ENCODE results near the gene SLC35F3. TPM values are rescaled to one million over a fixed set of nuclear protein-coding genes. Genes with fewer than 3 reads are reported as not detected.
A peak's percentile ranks its signal among the peaks of the same experiment; 100 is the strongest.

Gene SLC35F3
- polyA plus RNA-seq, 1 of the 3 experiments (the other 2 are of a cell fraction) = 0.87 TPM

GRCh38 chr1:234206651-234207284, 302.3 kb downstream of the SLC35F3 start:
- Histone ChIP-seq H3K9me2 (no peaks in the 10 kb centered on the region), H3K4me1 (ENCODE audit: control insufficient read depth in 1 of 2, insufficient read depth in 2 of 2, low read depth in 1 of 2, low read length in 1 of 2) (no peaks in the 10 kb centered on the region; a peak in 1 of 4 replicates), H3K9me3 (no peaks in the 10 kb centered on the region), H3F3A (replicated peaks; ENCODE audit: insufficient read depth) (peaks cover 12% of the 10 kb centered on the region), H3K27ac (ENCODE audit: low read depth in 2 of 2, low read length in 1 of 2) (peak overlapping the region in 1 of 2 experiments; percentile 55; a peak in 2 of 4 replicates), H2AFZ (ENCODE audit: low read depth) (no peak overlapping the region), H3K36me3 (replicated peaks in 1 of 2; ENCODE audit: control insufficient read depth in 1 of 2, insufficient read depth in 2 of 2, low read length in 1 of 2) (no peaks in the 10 kb centered on the region), H4K20me1 (ENCODE audit: insufficient read depth) (no peaks in the 10 kb centered on the region), H3K4me2 (peak overlapping the region; percentile 55), H3K27me3 (ENCODE audit: insufficient read depth) (no peaks in the 10 kb centered on the region), H3K4me3 (ENCODE audit: low read depth in 2 of 2, low read length in 1 of 2) (no peak overlapping the region), H3K79me2 (ENCODE audit: insufficient read depth) (no peaks in the 10 kb centered on the region), H3K9ac (no peak overlapping the region)
- WGBS (ENCODE audit: low lambda C conversion rate) = 42% methylated on average over 17 of the region's 18 CpGs
- POLR2A ChIA-PET = no interaction called here
- DNase-seq = no peak
- CTCF ChIA-PET = no interaction called here
- TF ChIP-seq, protein P1, sequence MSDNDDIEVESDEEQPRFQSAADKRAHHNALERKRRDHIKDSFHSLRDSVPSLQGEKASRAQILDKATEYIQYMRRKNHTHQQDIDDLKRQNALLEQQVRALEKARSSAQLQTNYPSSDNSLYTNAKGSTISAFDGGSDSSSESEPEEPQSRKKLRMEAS (IDR thresholded peaks at IDR 0.05; ENCODE audit: low read depth) = 0 out of 2 replicates have a peak, but pooled peaks have one; percentile 42
- TF ChIP-seq EP300 (IDR thresholded peaks at IDR 0.05; ENCODE audit: borderline replicate concordance in 1 of 2, low read depth in 1 of 2, low read length in 1 of 2) (peak in 1 of 2 experiments; percentile 70; a peak in 2 of 4 replicates), JUND (IDR thresholded peaks at IDR 0.05) (peak; percentile 88), IRF3 (IDR thresholded peaks at IDR 0.05; ENCODE audit: low read depth, low read length) (no peak), RCOR1 (IDR thresholded peaks at IDR 0.05; ENCODE audit: low read length) (no peak), GATA2 (CRISPR knock-in tag; IDR thresholded peaks at IDR 0.05) (no peak), EZH2phosphoT487 (IDR thresholded peaks at IDR 0.05; ENCODE audit: borderline replicate concordance, low read depth) (no peak), SIN3A (IDR thresholded peaks at IDR 0.05; ENCODE audit: borderline replicate concordance, low read depth, low read length) (no peak), FOSL2 (IDR thresholded peaks at IDR 0.05; ENCODE audit: borderline replicate concordance, low read depth) (peak; percentile 82), MXI1 (IDR thresholded peaks at IDR 0.05; ENCODE audit: low read depth, low read length) (no peak), NFIC (IDR thresholded peaks at IDR 0.05; ENCODE audit: borderline replicate concordance) (peak; percentile 78; the same call in 1 of the 2 replicates), GABPA (IDR thresholded peaks at IDR 0.05; ENCODE audit: low read depth) (no peak), NRF1 (IDR thresholded peaks at IDR 0.05; ENCODE audit: low read depth, low read length) (no peak), FOXM1 (IDR thresholded peaks at IDR 0.05; ENCODE audit: low read depth) (no peak), RFX5 (IDR thresholded peaks at IDR 0.05; ENCODE audit: low read length) (no peak), YY1 (IDR thresholded peaks at IDR 0.05; ENCODE audit: low read depth) (no peak), SMC3 (IDR thresholded peaks at IDR 0.05; ENCODE audit: low read depth, low read length) (no peak), USF1 (IDR thresholded peaks at IDR 0.05; ENCODE audit: borderline replicate concordance, low read depth) (no peak), RXRA (IDR thresholded peaks at IDR 0.05; ENCODE audit: borderline replicate concordance, low read depth) (peak; percentile 33; the same call in 1 of the 2 replicates), TAF1 (IDR thresholded peaks at IDR 0.05; ENCODE audit: borderline replicate concordance, low read depth, low read length) (no peak), POLR2AphosphoS5 (IDR thresholded peaks at IDR 0.05; ENCODE audit: low read depth, low read length) (no peak), ELF1 (IDR thresholded peaks at IDR 0.05) (no peak), MEF2A (IDR thresholded peaks at IDR 0.05; ENCODE audit: borderline replicate concordance, low read depth) (peak; percentile 44; the same call in 1 of the 2 replicates), TEAD4 (IDR thresholded peaks at IDR 0.05; ENCODE audit: borderline replicate concordance, insufficient read depth) (peak; percentile 45; the same call in 1 of the 2 replicates)
- TF ChIP-seq, protein P2, sequence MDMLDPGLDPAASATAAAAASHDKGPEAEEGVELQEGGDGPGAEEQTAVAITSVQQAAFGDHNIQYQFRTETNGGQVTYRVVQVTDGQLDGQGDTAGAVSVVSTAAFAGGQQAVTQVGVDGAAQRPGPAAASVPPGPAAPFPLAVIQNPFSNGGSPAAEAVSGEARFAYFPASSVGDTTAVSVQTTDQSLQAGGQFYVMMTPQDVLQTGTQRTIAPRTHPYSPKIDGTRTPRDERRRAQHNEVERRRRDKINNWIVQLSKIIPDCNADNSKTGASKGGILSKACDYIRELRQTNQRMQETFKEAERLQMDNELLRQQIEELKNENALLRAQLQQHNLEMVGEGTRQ (IDR thresholded peaks at IDR 0.05; ENCODE audit: borderline replicate concordance, low read depth, low read length) = no peak
- TF ChIP-seq, protein P3, sequence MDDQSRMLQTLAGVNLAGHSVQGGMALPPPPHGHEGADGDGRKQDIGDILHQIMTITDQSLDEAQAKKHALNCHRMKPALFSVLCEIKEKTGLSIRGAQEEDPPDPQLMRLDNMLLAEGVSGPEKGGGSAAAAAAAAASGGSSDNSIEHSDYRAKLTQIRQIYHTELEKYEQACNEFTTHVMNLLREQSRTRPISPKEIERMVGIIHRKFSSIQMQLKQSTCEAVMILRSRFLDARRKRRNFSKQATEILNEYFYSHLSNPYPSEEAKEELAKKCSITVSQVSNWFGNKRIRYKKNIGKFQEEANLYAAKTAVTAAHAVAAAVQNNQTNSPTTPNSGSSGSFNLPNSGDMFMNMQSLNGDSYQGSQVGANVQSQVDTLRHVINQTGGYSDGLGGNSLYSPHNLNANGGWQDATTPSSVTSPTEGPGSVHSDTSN (IDR thresholded peaks at IDR 0.05) = peak; percentile 73
- TF ChIP-seq, protein P4, sequence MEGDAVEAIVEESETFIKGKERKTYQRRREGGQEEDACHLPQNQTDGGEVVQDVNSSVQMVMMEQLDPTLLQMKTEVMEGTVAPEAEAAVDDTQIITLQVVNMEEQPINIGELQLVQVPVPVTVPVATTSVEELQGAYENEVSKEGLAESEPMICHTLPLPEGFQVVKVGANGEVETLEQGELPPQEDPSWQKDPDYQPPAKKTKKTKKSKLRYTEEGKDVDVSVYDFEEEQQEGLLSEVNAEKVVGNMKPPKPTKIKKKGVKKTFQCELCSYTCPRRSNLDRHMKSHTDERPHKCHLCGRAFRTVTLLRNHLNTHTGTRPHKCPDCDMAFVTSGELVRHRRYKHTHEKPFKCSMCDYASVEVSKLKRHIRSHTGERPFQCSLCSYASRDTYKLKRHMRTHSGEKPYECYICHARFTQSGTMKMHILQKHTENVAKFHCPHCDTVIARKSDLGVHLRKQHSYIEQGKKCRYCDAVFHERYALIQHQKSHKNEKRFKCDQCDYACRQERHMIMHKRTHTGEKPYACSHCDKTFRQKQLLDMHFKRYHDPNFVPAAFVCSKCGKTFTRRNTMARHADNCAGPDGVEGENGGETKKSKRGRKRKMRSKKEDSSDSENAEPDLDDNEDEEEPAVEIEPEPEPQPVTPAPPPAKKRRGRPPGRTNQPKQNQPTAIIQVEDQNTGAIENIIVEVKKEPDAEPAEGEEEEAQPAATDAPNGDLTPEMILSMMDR (IDR thresholded peaks at IDR 0.05) = no peak

Measured in SK-N-SH (cell line).